Cardiac septum (tissue), 1 donor: ENCODE data around the gene ZBTB7A. TPM values are rescaled to one million over a fixed set of nuclear protein-coding genes. Genes with fewer than 3 reads are reported as not detected.

ENCODE experiments used
- DNase-seq: peaks from one replicate; pipeline ENCODE4 v3.0.0-alpha.2; 2020; ENCODE audit warnings: low spot score
- intact Hi-C: fragments of 100-400 bp; cut with DNase I; formaldehyde crosslinking; loops from one replicate; pipeline ENCODE4 v1.14.0; 2022
- total RNA-seq: library from RNA; stranded (reverse); fragmentation: NEBNext Ultra II Directional; extraction: Animal tissue kit (Norgen Biotek cat#: 25700); gene quantifications from one replicate; pipeline ENCODE4 v1.2.1, GENCODE V29; 2021
- donor health status: DM: no; HTN: no; CAD: no.

Gene ZBTB7A
- total RNA-seq, 1 donor from 2014 or later = 29.9 TPM

DNA sequence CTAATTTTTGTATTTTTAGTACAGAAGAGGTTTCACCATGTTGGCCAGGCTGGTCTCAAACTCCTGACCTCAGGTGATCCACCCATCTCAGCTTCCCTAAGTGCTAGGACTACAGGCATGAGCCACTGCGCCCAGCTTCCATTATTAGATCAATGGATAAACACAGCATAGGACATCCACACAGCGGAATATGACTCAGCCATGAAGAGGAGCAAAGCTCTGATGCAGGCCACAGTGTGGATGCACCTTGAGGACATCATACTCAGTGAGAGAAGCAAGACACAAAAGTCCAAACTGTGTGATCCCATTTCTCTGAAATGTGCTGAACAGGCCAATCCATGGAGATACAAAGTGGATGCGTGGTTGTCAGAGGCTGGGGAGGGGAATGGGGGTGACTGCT lies 4.9 kb upstream of the ZBTB7A start:
- DNase-seq = no peak
- intact Hi-C loops = no loop called here

DNA sequence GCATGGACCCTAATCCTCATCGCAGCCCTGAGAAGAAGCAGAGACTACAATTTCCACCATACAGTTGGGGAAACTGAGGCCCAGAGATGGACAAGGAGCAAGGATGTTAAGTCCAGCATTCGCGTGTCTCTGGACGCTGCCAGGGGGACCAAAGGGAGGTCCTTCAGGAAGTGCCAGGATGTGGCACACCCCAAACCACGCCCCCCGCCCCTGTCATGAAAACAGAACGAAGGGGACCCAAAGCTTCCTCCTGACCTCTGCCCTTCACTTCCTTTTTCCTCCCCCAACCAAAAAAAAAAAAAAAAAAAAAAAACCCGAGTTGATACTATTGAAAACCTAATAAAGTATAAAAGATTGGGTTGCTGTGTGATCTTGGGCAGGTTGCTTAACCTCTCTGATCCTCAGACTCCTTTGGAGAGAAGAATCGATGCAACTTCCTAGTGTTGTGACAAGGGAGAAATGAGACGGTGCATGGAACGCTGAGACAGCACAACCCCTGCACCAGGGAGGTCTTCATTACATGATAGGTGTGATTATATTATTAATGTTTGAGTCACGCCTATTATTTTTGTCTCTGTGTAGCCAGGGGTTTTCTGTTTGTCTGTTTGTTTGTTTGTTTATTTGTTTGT lies 2.7 kb upstream of the ZBTB7A start:
- intact Hi-C loops = no loop called here
- no peak for DNase-seq

DNA sequence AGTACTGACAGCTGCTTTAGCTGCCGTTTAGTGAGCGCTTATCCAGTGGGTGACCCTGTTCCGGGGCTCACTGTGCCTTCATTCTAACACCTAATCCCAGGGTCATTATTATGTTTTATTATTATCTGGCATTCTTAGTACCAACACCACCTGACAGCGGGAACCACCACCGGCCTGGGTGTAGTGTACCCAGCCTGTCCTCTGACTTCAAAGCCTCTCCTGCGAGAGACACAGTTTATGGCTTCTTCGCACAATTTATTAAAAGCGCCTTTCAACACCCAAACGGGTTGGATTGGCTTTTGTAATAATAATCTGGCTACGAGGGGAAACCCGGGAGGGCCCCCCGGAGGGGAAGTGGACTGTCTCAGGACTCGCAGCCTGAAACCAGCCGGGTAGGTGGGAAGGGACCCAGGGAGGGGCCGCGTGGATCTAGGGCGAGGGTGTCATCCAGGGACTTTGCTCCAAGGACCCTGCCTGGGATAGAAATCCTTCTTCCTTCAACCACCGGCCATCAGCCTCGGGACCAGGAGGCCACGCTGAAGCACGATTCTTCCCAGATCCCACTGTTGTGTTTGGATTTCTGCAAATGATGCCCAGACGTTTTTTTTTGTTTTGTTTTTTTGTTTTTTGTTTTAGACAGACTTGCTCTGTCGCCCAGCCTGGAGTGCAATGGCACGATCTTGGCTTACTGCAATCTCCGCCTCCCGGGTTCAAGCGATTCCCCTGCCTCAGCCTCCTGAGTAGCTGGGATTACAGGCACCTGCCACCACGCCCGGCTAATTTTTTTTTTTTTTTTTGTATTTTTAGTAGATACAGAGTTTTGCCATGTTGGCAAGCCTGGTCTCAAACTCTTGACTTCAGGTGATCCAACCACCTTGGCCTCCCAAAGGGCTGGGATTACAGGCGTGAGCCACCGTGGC lies 1.6 kb upstream of the ZBTB7A start:
- intact Hi-C loops = no loop called here
- no peak for DNase-seq

DNA sequence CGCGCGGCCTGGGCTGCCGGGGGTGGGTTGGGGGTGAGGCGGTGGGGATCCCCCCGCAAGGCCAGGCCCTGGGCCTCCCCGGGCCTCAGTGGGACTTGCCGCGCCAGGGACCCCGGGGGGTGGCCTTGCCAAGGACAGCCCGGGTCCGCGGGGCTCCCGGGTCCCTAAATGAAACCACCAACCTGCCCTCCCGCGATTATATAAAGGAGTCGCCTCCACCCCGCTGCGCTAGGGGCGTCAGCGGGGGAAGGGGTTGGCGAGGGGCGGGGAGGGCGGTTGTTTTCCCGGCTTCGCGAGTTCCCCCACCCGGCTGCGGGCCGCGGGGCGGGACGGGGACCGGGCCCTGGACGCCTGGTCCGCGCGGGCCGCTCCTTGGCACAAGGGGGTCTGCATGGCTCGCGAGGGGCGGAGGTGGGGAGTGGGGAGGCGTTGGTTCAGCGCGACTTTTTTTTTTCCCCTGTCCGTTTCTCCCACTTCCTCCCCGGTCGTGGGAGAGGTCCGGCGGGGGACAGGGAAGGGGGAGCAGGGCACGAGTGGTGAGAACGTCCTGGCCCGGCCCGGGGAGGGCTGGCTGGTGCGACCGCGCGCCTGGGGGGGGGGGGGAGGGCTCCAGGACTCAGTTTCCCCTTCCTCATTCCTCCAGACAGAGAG lies 822 bp upstream of the ZBTB7A start:
- DNase-seq = no peak
- intact Hi-C loops = loop anchor here (2.0 kb wide), 1 partner anchor 57 kb away; the partner anchor contains the start of gene MAP2K2

DNA sequence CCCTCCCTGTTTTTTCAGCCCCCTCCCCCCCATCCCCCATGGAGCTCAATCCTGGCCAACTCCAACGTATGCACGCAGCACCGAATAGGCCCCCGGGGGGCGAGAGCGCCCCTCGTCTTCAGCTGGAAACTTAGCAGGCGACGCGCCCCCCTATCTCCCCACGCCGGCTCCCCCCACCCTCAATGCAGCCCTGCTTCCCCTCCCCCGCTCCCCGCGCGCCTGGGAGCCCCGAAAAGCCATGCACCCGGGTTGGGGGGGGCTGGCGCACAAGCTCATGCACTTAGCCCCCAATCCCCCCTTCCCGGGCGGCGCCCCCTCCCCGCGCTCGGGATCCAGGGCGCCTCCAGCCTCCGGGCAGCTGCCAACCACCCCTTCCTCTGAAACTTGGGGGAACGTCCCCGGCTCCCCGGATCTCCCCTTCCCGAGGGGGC lies 508 bp downstream of the ZBTB7A start:
- peak; percentile 81 for DNase-seq
- intact Hi-C loops = loop anchor here (2.0 kb wide), 1 partner anchor 59 kb away; the partner anchor contains the start of gene MAP2K2

DNA sequence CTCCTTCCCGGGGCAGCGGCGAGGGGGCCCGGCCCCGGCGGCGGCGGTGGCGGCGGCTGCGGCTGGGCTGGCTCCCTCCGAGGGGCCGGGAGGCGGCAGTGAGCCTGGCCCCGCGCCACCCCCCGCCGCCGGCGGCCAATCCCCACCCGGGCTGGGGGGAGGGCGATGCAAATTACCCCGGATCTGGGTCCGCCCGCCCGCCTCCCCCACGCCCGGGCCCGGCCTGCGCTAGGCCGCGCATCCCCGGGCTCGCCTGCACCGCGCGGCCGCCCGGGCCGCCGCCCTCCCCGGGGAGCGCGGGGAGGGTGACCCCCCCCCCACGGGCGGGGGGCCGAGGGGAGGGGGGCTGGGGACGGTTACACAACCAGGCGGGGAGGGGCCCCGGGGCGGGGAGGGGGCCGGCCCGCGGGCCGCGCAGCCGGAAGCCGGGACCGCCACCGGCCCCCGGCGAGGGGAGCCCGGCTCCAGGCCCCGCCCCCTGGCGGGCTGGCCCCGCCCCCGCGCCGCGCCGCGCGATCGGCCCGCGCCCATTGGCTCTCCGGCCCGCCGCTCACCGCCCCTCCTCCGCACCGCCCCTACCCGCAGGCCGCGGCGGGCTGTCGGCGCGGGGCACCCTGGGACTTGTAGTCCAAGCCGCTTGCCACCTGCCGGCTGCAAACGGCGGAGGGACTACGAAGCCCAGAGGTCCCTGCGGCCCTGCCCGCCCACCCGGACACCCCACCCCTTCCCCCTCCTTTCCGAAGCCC lies 1.1 kb downstream of the ZBTB7A start:
- peak; percentile 99 for DNase-seq
- intact Hi-C loops = loop anchor here (2.0 kb wide), 1 partner anchor 59 kb away; the partner anchor contains the start of gene MAP2K2

DNA sequence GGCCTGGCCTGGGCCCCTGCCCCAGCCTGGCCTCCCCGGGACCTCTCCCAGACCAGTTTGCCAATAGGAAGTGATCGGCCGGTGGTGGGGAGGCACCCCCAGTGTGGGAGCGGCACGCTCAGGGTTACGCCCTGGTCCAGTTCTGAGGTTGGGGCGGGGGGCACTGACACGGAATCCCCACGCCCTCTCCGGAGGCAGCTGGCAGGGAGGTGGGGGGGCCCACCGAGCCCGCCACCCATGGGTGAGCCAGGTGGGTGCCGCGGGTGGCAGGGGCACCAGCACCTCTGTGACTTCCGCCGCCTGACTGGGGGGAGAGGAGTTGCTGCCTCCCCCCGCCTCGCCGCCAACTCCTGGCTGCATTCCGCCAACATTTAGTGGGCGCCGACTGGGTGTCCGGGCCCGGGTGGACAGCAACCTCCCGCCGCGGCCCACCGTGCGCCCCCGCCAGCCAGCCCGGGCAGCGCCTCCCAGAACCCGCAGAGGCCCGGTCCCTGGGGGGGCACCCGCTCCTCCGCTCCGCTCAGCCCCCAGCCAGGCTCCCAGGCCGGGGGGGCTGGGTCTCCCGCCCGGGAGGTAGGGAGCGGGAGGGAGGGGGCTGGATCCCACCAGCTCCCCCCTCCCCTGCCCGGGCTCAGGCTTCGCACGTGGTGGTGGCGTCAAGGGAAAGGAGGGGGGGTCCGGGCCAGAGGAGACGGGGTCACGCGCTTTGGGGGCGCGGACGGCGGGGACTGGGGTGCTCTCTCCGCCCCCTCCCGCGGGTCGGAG lies 2.0 kb downstream of the ZBTB7A start:
- intact Hi-C loops = loop anchor here (5.0 kb wide), 1 partner anchor 57 kb away; the partner anchor contains the start of gene PIAS4
- DNase-seq = peak; percentile 83

DNA sequence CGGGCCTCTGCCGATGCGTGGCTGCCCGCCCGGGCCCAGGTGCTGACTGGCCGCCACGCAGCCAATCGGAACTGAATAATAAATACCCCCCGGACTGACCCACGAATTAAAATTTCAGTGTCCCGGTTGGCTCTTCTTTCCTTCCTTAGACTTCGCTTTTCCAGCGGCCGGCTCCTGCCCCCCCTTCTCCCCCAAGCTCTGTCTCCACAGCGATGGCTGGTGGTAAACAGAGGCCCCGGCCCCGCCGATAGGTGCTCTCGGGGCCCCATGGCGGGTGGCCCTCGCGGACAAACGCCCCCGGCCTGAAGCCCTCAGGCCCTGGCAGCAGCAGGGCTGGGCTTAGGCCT lies 2.6 kb downstream of the ZBTB7A start:
- intact Hi-C loops = loop anchor here (5.0 kb wide), 1 partner anchor 57 kb away; the partner anchor contains the start of gene PIAS4
- no peak for DNase-seq

DNA sequence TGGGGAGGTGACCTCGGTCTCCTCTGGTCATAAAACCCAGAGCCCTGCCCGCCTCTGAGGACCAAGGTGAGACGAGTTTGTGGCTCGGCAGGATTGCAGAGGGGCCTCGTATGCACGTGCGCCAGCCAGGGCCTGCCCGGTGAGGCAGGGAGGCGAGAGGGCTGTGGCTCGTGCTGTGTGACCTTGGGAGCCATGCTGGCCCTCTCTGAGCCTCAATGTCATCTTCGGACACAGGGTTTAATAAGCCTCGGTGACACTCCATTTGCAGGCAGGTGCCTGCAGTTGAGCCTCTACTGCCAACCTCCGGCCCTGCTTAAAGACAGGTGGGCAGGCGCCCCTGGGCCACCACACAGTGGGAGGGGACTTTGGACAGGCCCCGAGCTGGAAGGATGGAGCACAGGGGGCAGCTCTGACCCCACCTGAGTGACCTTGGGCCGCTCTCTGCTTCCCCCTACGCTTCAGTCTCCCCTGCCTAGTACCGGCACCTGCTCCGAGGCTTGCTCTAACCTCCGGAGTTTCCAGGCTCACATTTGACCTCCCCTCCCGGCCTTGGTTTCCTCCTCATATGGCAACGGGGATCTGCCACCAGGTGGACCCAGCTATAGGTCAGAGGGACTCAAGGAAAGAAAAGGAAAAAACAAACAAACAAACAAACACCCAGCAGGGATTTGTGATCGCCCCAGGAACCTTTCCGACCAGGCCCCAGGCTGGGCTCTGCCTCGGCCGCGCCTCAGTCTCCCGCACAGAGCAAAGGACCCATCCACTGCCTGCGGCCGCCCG lies 3.1 kb downstream of the ZBTB7A start:
- intact Hi-C loops = loop anchor here (5.0 kb wide), 1 partner anchor 56 kb away; the partner anchor contains the start of gene PIAS4
- no peak for DNase-seq

DNA sequence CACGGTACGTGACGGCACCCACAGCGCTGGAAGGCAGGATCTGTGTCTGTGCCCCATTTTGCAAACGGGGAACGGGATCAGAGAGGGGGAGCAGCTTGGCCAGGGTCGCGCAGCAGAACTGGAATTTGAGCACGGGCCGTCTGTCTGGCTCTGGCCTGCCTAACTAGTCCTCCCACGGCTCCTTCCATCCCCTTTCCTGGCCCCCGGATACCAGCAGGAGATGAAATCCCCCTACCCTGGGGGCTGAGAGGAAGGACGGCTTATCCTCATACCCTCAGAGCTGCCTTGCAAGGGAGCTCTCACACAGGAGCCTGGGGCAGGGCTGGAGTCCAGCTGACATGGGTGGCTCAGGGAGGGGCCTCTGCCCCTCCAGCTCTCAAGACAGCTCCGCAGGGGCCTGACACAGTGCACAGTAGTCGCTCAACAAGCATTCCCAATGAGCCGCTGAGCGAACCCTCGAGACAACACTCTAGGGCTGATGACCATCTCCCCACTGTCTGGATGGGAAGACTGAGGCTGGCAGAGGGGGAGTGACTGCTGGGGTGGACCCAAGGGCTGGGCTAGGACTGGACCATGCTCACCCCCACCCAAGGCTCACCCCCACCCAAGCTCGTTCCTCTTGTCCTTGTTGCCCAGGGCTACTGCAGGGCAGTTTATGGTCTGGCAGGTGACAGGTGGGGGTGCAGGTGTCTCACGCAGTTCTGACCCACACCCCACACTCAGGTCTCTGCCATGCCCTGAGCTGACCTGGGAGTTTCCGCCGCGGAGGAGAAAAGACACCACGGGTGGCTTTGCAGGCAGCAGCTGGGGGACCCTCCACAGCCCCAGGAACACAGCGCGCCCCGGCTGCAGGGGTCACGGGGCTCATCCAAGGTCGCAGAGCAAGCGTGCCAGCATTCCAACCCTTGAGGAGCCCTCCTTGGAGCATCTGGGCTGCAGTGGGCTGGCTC lies 4.0 kb downstream of the ZBTB7A start:
- DNase-seq = no peak
- intact Hi-C loops = loop anchor here (5.0 kb wide), 1 partner anchor 55 kb away; the partner anchor contains the start of gene PIAS4

DNA sequence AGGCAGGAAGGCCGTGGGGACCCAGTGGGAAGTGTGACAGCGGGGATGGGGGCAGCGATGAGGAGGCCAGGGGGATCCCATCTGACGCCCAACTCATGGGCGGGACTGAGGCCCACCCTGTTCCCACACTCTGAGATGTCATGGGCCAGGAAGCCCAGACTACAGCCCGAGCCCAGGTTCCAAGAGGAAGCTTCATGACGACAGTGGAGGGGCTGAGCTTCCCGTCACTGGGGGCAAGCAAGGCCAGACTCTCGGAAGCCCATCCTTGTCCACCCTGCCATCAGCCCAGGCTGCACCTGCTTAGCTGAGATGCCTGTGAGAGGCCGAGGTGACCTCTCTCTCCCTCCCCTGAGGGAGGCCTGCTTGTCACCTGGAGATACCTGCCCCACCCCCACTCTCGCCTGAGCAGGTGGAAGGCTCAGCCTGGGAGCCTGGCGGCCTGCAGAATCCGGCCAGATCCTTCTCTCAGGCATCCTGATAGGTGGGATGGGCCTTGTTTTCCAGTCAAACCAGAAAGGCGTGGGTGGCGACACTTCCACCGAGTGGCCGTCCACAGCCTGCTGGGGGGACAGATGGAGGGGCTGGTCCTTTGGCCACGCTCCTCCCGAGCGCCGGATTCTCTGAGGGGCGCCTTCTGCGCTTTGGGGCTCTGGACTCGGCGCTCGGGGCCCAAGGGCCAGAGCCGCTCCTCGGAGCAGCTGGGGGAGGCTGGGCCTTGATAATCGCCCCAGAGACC lies 4.8 kb downstream of the ZBTB7A start:
- DNase-seq = no peak
- intact Hi-C loops = loop anchor here (5.0 kb wide), 1 partner anchor 55 kb away; the partner anchor contains the start of gene PIAS4

DNA sequence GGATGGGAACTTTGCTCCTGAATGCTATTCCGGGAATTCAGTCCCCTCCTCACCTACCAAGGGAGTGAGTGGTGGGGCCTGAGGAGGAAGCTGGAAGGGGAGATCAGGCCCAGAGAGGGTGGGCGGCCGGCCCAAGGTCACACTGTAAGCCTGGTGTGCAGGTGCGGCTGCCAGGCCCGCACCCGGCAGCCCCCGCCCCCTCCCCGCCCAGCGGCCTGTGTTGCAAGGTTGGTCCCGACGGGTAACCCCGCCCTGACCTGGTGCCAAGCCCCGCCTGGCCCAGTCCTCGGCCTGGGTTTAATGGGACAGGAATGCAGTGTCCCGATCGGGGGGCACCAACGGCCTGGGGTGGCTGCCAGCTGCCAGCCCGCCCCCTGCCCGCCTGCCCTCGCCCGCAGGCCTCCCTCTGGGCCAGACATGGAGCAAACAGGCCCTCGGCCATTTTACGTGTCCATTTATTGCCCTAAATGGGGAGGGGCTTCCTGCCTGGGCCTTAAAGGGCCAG lies 5.5 kb downstream of the ZBTB7A start:
- peak; percentile 91 for DNase-seq
- intact Hi-C loops = loop anchor here (5.0 kb wide), 1 partner anchor 54 kb away; the partner anchor contains the start of gene PIAS4

DNA sequence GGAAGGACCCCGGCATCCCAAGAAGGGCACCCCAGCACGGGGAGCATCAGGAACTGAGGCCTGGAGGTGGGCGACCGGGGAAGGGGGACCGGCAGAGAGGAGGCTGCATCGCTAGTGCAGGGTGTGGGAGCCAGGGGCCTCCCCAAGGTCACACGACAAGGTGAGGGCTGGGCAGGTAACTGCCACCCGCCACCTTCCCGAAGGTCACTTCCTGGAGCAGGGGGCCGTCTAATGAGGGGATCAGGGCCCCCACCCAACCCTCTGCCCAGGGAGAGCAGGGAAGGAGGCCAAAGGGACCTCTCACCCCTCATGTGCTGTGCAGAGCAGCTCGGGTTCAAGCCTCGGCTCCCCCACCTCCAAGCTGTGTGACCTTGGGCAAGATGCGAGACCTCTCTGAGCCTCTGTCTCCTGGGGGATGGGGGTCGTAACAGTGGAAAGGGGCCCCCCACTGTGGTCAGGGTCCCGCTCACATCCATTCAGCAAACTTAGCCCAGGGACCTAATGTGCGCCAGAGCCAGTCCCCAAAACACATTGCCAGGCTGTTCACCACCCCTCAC lies 6.0 kb downstream of the ZBTB7A start:
- intact Hi-C loops = loop anchor here (5.0 kb wide), 1 partner anchor 53 kb away; the partner anchor contains the start of gene PIAS4

DNA sequence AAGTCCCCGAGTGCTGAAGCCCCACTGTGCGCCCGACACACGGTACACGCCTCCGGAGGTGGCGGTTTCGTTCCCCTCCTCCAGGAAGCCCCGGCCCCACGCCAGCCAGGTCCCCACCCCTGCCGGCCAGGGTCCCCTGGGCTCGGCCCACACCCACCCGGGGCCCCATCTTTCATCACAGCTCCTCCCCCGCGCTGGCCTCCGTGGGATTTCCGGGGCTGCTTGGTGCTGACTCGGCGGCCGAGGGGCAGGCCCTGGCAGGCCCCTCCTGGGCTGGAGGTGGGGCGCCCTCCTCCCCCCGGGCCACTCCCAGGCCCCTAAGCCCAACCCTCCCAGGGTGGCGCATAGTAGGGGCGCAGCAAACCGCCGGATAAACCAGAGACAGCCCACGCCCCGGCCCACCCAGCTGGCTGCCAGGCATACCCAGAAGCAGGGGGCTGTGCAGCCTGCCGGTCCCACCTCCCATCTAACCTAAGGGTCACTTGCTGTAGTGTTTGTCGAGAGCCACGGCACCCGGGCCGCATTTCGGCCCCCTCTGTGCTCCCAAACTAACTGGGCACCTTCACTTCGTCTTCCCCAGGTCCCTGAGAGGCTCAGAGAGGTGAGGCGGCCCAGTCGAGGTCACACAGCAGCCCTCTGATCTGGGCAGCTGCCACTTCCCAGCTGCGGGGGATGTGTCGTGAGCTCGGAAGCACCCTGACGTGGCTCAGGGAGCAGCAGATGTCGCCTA lies 6.6 kb downstream of the ZBTB7A start:
- intact Hi-C loops = loop anchor here (5.0 kb wide), 1 partner anchor 53 kb away; the partner anchor contains the start of gene PIAS4
- DNase-seq = peak; percentile 77

More for the DNA sequence above, 6.0 kb downstream of the ZBTB7A start:
- DNase-seq = no peak

DNA sequence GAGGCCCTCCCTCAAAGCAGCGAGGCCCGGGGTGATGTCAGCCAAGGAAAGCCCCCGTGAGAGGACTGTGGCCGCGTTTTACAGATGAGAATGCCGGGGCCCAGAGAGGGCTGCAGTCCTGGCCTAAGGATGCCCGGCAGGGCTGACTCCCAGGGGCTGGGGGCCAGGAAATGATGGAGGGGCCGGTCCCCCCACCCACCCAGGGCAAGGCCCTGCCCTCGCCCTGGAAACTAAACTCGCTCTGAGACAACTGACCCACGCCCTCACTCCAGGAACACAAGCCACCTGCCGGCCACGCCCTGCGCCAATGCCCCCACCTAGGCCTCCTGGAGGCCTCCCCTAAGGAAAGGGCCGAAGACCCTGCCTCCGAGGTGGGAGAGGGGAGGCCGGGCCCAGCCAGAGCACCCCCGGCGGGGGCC lies 7.2 kb downstream of the ZBTB7A start:
- no peak for DNase-seq
- intact Hi-C loops = no loop called here
